ENCODE results near the gene PDGFRB. TPM values are rescaled to one million over a fixed set of nuclear protein-coding genes. Genes with fewer than 3 reads are reported as not detected.

Gene PDGFRB
- total RNA-seq = 232 and 372 TPM in 2 replicates

DNA sequence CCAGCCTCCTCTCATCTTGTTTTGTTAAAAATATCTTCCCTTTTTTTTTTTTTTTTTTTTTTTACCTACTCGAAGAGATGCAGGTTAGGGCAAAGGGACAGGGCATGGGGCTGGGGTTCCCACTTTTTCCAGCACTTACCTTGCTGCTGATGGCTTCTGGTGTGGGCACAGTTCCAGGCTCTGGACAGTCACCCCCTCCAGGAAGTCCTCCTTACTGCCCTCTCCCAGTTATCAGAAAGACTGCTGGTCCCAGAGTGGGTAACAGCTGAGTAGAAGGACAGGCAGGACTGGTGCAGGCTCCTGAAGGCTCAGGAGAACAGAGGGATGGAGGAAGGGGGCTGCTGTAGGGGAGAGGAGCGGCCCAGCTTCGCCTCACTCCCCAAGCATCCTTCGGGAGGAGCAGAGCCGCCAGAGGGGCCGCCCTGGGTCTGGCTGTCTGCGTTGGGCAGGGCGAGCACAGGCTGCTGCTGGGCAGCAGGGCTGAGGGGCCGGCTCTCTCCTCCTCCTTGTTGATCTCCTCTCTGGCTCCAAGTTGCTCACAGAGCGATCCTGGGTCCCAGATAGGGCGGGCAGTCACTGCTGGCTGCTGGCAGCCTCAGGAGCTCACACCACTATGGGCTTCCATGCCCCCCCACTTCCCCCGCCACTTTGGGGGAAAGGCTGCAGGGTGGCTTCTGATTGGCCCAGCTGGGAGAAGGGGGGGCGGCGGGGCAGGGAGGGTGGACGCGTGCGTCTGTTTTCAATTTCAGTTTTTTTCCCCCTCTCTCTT is at the start of gene PDGFRB:
PDGFRB (minus strand) TSS at position 588 of the 769 bp plus-strand sequence. CDS start 18,798 bp downstream, outside the sequence.

DNA sequence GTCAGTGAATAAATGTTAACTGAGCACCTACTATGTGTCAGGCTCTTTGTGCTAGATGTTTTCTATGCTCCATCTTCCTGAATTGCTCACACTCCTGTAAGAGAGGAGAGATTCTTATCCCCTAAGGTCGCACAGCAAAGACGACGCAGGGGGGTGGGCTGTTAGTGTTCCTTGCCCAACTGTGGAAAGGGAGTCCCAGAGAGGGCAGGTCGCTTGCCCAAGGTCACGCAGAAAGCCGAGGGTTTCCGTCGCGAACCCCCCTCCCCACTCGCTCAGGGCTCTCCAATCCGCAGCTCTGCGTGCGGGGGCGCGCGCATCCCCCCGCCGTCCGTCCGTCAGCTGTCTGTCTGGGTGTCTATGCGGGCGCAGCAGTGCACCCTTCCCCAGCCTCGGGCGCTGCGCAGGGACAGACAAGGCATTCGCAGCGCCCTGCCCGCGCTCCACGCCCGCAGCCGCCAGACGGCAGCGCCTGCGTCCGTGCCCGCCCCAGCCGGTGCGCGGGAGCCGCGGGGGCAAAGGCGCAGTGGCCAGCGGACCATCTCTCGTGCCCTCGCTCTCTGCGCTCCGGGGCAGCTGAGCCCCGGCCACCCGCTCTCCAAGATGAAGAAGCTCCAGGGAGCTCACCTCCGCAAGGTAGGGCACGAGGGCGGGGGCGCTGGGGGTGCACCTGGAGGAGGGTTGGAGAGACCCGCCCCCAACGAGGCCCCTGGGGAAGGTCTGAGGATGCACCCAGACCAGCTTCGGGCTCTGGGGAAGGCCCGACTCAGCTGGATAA is 34.3 kb upstream of the PDGFRB start, which contains the start of gene SLC6A7:
SLC6A7 (plus strand) TSS at position 335 of the 775 bp plus-strand sequence; CDS start at position 601, 266 bp downstream.

DNA sequence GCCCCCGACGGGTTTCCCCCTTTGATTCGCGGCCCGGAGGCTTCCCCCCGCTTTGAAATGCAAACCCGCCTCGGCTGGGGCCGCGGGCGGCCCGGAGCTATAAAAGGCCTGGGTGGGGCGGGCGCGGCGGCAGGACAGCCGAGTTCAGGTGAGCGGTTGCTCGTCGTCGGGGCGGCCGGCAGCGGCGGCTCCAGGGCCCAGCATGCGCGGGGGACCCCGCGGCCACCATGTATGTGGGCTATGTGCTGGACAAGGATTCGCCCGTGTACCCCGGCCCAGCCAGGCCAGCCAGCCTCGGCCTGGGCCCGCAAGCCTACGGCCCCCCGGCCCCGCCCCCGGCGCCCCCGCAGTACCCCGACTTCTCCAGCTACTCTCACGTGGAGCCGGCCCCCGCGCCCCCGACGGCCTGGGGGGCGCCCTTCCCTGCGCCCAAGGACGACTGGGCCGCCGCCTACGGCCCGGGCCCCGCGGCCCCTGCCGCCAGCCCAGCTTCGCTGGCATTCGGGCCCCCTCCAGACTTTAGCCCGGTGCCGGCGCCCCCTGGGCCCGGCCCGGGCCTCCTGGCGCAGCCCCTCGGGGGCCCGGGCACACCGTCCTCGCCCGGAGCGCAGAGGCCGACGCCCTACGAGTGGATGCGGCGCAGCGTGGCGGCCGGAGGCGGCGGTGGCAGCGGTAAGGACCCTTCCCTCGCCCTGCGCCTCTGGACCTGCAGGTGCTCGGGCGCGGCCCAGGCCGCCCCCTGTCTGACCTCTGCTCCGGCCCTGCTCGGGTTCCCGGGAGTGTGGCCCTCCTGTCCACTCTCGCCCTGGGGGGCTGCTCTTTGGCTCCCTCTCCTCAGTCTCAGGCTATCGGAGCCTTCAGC is 11.2 kb upstream of the PDGFRB start, which contains the start of gene CDX1:
CDX1 (plus strand) TSS at position 129 of the 862 bp plus-strand sequence; CDS start at position 228, 99 bp downstream.

DNA sequence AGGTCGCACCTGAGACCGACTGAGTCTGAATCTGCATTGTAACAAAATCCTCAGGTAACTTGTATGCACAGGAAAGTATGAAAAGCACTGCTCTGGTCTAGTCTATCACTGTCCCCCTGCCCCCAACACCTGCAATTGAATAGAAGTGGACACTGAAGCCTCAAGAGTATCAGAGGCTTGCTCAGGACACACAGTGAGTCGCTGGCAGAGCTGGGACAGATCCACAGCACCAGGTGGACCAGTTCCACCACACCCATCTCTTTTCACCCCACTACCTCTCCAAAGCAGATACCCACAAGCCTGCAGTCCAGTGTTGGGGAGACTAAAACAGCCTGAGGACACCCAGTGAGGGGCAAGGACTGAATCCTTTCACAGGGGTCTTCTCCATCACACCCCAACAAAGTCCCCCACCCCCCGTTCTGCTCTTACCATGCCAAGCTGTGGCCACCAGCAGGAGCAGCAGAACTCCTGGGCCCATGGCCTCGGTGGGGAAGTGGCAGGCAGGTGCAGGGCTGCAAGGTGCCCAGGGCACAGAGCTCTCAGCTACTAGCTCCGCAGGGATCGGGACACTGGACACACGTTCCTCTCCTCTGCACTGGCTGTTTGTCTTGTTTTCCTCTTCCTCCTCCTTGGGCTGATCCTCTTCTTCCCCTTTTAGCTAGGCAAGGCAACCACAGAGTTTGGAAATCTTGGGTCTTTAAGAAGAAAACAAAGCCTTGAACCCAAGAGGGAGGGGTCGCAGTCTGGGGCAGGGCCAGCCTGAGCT is 69.5 kb downstream of the PDGFRB start, which contains the start of gene CSF1R:
CSF1R (minus strand) TSS at position 605 of the 766 bp plus-strand sequence; CDS start at position 478, 127 bp downstream.

Other genes with a start within 250 kb of the PDGFRB start
- under 0.01 TPM in 1 of 2 replicates, not detected in the other for gene PDE6A, start 211.1 kb downstream of the PDGFRB start, total RNA-seq
- 9.1 and 9.6 TPM in 2 replicates for gene SLC26A2, start 195.1 kb downstream of the PDGFRB start, total RNA-seq
- gene TIGD6, start 155.2 kb downstream of the PDGFRB start, total RNA-seq = 3.6 and 5.5 TPM in 2 replicates
- gene HMGXB3, start 155.1 kb downstream of the PDGFRB start, total RNA-seq = 26.7 and 32.1 TPM in 2 replicates
- not detected in 2 replicates for gene CSF1R, start 69.3 kb downstream of the PDGFRB start, total RNA-seq
- gene CDX1, start 10.9 kb upstream of the PDGFRB start, total RNA-seq = 0.12 and 0.60 TPM in 2 replicates
- not detected in 2 replicates for gene SLC6A7, start 34.2 kb upstream of the PDGFRB start, total RNA-seq
- not detected in 2 replicates for gene CAMK2A, start 133.9 kb upstream of the PDGFRB start, total RNA-seq
- gene ARSI, start 147.1 kb upstream of the PDGFRB start, total RNA-seq = 3.3 and 7.2 TPM in 2 replicates
- 15.0 and 15.3 TPM in 2 replicates for gene TCOF1, start 201.9 kb upstream of the PDGFRB start, total RNA-seq

Measured in pericardium fibroblast (primary cell).